SK-N-SH treated with all-trans-retinoic acid at 6 μM for 48 hours (cell line): Measurements from ENCODE around the gene RASAL2.

Experiments used
- BACH2 ChIP-seq: fragments of 250-450 bp; sonication (Bioruptor Pico); IDR thresholded peaks from 2 replicates; pipeline ENCODE4 v1.9.0; 2021; ENCODE audit warnings: mild to moderate bottlenecking, borderline replicate concordance
- OSR1 ChIP-seq: fragments of 250-450 bp; sonication (Bioruptor Pico); IDR thresholded peaks from 2 replicates; pipeline ENCODE4 v1.8.0; 2022; ENCODE audit warnings: moderate library complexity, mild to moderate bottlenecking, inconsistent platforms
- RARB ChIP-seq: fragments of 250-450 bp; sonication (Bioruptor Pico); IDR thresholded peaks from 2 replicates; pipeline ENCODE4 v1.8.0; 2021; ENCODE audit warnings: mild to moderate bottlenecking, moderate library complexity
- TCF4 ChIP-seq: fragments of 250-450 bp; sonication (Bioruptor Pico); IDR thresholded peaks from 2 replicates; pipeline ENCODE4 v1.8.0; 2021; ENCODE audit warnings: mild to moderate bottlenecking, moderate library complexity, borderline replicate concordance
- TOX ChIP-seq: fragments of 250-450 bp; sonication (Bioruptor Pico); IDR thresholded peaks from 2 replicates; pipeline ENCODE4 v1.8.0; 2021; ENCODE audit warnings: mild to moderate bottlenecking, moderate library complexity, borderline replicate concordance
- ZFP30 ChIP-seq: fragments of 450-650 bp; formaldehyde crosslinking; IDR thresholded peaks from 2 replicates; pipeline ENCODE4 v1.5.0; 2022; ENCODE audit warnings: mild to moderate bottlenecking, moderate library complexity
- ZNF565 ChIP-seq: fragments of 450-650 bp; formaldehyde crosslinking; conservative IDR thresholded peaks from 2 replicates; pipeline ENCODE4 v1.5.0; 2020; ENCODE audit warnings: low read depth, mild to moderate bottlenecking, moderate library complexity
- ZNF8 ChIP-seq: fragments of 450-650 bp; formaldehyde crosslinking; IDR thresholded peaks from 2 replicates; pipeline ENCODE4 v1.5.0; 2020; ENCODE audit warnings: mild to moderate bottlenecking, moderate library complexity
- TF ChIP-seq, protein P1 (sequence below): fragments of 250-450 bp; sonication (Bioruptor Pico); IDR thresholded peaks from 2 replicates; pipeline ENCODE4 v1.8.0; 2020; ENCODE audit warnings: mild to moderate bottlenecking, moderate library complexity, borderline replicate concordance
- TF ChIP-seq, protein P2 (sequence below): fragments of 250-450 bp; sonication (Bioruptor Pico); IDR thresholded peaks from 2 replicates; pipeline ENCODE4 v1.5.0; 2020; ENCODE audit warnings: mild to moderate bottlenecking, moderate library complexity
- TF ChIP-seq, protein P3 (sequence below): fragments of 250-450 bp; sonication (Bioruptor Pico); IDR thresholded peaks from 2 replicates; pipeline ENCODE4 v1.5.1; 2020; ENCODE audit warnings: low read depth, mild to moderate bottlenecking, moderate library complexity
- TF ChIP-seq, protein P4 (sequence below): fragments of 250-450 bp; sonication (Bioruptor Pico); IDR thresholded peaks from 2 replicates; pipeline ENCODE4 v1.8.0; 2021; ENCODE audit warnings: low read depth, mild to moderate bottlenecking, moderate library complexity, borderline replicate concordance
- TF ChIP-seq, protein P5 (sequence below): fragments of 250-450 bp; sonication (Bioruptor Pico); IDR thresholded peaks from 2 replicates; pipeline ENCODE4 v1.5.1; 2021; ENCODE audit warnings: mild to moderate bottlenecking, moderate library complexity

DNA sequence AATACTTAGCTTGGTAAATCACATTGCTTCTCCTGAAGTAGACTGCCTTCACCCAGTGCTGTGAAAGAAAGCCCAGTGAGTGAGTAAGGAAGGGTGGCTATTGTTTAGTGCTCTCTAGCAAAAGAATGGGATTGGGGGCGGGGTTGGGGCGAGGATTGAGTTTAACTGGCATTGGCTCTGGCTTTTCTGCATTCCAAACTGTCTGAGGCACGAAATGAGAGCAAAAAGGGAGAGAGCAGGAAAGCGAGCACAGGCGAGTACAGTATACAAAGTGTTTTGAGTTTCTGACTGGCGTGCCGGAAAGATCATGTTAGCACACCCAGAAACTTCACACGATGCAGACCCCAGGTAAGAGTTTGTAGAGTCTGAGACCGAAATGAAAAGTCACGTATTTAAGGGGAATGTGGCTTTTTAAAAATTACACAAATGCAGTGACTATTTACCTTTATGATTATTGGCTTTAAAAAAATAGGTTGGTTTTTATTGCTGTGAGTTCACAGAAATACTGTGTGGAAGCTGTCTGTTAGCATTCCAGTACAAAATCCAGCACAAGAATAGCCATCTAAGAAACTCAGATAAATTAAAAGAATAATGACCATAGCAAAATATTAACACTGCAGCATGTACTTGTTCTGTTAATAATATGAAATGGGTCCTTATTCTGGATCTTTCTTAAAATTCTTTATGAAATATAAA lies 247.5 kb downstream of the RASAL2 start:
- TF ChIP-seq RARB (CRISPR knock-in tag) (no peak), ZNF565 (CRISPR knock-in tag) (no peak), ZFP30 (CRISPR knock-in tag) (no peak), TCF4 (CRISPR knock-in tag) (no peak), BACH2 (CRISPR knock-in tag) (no peak), TOX (CRISPR knock-in tag) (peak; percentile 44; the same call in 1 of the 2 replicates), OSR1 (no peak), ZNF8 (CRISPR knock-in tag) (no peak)
- TF ChIP-seq, protein P1, sequence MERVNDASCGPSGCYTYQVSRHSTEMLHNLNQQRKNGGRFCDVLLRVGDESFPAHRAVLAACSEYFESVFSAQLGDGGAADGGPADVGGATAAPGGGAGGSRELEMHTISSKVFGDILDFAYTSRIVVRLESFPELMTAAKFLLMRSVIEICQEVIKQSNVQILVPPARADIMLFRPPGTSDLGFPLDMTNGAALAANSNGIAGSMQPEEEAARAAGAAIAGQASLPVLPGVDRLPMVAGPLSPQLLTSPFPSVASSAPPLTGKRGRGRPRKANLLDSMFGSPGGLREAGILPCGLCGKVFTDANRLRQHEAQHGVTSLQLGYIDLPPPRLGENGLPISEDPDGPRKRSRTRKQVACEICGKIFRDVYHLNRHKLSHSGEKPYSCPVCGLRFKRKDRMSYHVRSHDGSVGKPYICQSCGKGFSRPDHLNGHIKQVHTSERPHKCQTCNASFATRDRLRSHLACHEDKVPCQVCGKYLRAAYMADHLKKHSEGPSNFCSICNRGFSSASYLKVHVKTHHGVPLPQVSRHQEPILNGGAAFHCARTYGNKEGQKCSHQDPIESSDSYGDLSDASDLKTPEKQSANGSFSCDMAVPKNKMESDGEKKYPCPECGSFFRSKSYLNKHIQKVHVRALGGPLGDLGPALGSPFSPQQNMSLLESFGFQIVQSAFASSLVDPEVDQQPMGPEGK, result no peak
- TF ChIP-seq, protein P2, sequence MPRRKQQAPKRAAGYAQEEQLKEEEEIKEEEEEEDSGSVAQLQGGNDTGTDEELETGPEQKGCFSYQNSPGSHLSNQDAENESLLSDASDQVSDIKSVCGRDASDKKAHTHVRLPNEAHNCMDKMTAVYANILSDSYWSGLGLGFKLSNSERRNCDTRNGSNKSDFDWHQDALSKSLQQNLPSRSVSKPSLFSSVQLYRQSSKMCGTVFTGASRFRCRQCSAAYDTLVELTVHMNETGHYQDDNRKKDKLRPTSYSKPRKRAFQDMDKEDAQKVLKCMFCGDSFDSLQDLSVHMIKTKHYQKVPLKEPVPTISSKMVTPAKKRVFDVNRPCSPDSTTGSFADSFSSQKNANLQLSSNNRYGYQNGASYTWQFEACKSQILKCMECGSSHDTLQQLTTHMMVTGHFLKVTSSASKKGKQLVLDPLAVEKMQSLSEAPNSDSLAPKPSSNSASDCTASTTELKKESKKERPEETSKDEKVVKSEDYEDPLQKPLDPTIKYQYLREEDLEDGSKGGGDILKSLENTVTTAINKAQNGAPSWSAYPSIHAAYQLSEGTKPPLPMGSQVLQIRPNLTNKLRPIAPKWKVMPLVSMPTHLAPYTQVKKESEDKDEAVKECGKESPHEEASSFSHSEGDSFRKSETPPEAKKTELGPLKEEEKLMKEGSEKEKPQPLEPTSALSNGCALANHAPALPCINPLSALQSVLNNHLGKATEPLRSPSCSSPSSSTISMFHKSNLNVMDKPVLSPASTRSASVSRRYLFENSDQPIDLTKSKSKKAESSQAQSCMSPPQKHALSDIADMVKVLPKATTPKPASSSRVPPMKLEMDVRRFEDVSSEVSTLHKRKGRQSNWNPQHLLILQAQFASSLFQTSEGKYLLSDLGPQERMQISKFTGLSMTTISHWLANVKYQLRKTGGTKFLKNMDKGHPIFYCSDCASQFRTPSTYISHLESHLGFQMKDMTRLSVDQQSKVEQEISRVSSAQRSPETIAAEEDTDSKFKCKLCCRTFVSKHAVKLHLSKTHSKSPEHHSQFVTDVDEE (CRISPR knock-in tag), result no peak
- TF ChIP-seq, protein P3, sequence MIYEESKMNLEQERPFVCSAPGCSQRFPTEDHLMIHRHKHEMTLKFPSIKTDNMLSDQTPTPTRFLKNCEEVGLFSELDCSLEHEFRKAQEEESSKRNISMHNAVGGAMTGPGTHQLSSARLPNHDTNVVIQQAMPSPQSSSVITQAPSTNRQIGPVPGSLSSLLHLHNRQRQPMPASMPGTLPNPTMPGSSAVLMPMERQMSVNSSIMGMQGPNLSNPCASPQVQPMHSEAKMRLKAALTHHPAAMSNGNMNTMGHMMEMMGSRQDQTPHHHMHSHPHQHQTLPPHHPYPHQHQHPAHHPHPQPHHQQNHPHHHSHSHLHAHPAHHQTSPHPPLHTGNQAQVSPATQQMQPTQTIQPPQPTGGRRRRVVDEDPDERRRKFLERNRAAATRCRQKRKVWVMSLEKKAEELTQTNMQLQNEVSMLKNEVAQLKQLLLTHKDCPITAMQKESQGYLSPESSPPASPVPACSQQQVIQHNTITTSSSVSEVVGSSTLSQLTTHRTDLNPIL (CRISPR knock-in tag), result no peak
- TF ChIP-seq, protein P4, sequence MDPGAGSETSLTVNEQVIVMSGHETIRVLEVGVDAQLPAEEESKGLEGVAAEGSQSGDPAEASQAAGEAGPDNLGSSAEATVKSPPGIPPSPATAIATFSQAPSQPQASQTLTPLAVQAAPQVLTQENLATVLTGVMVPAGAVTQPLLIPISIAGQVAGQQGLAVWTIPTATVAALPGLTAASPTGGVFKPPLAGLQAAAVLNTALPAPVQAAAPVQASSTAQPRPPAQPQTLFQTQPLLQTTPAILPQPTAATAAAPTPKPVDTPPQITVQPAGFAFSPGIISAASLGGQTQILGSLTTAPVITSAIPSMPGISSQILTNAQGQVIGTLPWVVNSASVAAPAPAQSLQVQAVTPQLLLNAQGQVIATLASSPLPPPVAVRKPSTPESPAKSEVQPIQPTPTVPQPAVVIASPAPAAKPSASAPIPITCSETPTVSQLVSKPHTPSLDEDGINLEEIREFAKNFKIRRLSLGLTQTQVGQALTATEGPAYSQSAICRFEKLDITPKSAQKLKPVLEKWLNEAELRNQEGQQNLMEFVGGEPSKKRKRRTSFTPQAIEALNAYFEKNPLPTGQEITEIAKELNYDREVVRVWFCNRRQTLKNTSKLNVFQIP (CRISPR knock-in tag), result no peak
- TF ChIP-seq, protein P5, sequence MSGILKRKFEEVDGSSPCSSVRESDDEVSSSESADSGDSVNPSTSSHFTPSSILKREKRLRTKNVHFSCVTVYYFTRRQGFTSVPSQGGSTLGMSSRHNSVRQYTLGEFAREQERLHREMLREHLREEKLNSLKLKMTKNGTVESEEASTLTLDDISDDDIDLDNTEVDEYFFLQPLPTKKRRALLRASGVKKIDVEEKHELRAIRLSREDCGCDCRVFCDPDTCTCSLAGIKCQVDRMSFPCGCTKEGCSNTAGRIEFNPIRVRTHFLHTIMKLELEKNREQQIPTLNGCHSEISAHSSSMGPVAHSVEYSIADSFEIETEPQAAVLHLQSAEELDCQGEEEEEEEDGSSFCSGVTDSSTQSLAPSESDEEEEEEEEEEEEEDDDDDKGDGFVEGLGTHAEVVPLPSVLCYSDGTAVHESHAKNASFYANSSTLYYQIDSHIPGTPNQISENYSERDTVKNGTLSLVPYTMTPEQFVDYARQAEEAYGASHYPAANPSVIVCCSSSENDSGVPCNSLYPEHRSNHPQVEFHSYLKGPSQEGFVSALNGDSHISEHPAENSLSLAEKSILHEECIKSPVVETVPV (CRISPR knock-in tag), result no peak
